Brain microvascular endothelial cell (primary cell): ENCODE measurements around the gene KMT5C.

Source experiments
- DNase-seq: peaks from one replicate; pipeline ENCODE4 v3.0.0-alpha.2; 2020
- H3K27ac ChIP-seq: fragments of 250-450 bp; sonication (Bioruptor Pico); 2 replicates; pipeline ENCODE4 v1.5.1; 2020; ENCODE audit warnings: mild to moderate bottlenecking, moderate library complexity
- H3K27me3 ChIP-seq: fragments of 250-450 bp; sonication (Bioruptor Pico); replicated peaks from 2 replicates; pipeline ENCODE4 v1.5.1; 2020; ENCODE audit warnings: mild to moderate bottlenecking
- H3K36me3 ChIP-seq: fragments of 250-450 bp; sonication (Bioruptor Pico); replicated peaks from 2 replicates; pipeline ENCODE4 v1.5.1; 2020; ENCODE audit warnings: mild to moderate bottlenecking
- H3K4me3 ChIP-seq: 2 replicates; pipeline ENCODE4 v1.5.1; 2011; ENCODE audit warnings: low read depth, mild to moderate bottlenecking, control low read depth, low read length, moderate library complexity
- in situ Hi-C: cut with HindIII; loops from 2 replicates; pipeline ENCODE4 v1.10.0; 2017; ENCODE audit warnings: low sequenced_read_pairs, low pct_ligation_motif_present
- TF ChIP-seq, protein P1 (sequence below): IDR thresholded peaks from 2 replicates; pipeline ENCODE4 v1.5.1; 2011; ENCODE audit warnings: low read depth, mild to moderate bottlenecking, moderate library complexity, low read length, control low read depth, inconsistent platforms; ENCODE audit errors: missing control alignments

KMT5C gene

DNA sequence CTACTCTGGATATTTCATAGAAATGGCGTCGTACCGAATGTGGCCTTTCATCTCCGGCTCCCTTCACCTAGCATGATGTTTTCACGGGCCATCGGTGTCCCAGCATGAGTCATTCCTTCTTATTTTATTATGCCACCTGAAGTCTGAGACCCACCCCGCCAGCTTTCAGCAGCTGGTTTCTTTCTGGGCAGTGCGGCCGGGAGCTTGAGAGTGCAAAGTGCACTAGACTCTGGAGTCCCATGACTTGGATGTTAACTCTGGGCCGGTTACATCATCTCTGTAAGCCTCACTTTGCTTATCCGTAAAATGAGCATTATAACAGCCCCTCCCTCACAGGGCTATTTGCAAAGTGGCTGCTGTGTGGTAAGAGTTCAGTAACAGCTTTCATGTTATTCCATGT, 5.8 kb upstream of the KMT5C start:
- no peak overlapping the region for H3K27ac ChIP-seq
- in situ Hi-C loops, result no loop called here
- TF ChIP-seq, protein P1, sequence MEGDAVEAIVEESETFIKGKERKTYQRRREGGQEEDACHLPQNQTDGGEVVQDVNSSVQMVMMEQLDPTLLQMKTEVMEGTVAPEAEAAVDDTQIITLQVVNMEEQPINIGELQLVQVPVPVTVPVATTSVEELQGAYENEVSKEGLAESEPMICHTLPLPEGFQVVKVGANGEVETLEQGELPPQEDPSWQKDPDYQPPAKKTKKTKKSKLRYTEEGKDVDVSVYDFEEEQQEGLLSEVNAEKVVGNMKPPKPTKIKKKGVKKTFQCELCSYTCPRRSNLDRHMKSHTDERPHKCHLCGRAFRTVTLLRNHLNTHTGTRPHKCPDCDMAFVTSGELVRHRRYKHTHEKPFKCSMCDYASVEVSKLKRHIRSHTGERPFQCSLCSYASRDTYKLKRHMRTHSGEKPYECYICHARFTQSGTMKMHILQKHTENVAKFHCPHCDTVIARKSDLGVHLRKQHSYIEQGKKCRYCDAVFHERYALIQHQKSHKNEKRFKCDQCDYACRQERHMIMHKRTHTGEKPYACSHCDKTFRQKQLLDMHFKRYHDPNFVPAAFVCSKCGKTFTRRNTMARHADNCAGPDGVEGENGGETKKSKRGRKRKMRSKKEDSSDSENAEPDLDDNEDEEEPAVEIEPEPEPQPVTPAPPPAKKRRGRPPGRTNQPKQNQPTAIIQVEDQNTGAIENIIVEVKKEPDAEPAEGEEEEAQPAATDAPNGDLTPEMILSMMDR, result no peak
- H3K36me3 ChIP-seq, result no peaks in the 10 kb centered on the region
- DNase-seq, result no peak
- no peak overlapping the region for H3K4me3 ChIP-seq
- H3K27me3 ChIP-seq, result no peaks in the 10 kb centered on the region

DNA sequence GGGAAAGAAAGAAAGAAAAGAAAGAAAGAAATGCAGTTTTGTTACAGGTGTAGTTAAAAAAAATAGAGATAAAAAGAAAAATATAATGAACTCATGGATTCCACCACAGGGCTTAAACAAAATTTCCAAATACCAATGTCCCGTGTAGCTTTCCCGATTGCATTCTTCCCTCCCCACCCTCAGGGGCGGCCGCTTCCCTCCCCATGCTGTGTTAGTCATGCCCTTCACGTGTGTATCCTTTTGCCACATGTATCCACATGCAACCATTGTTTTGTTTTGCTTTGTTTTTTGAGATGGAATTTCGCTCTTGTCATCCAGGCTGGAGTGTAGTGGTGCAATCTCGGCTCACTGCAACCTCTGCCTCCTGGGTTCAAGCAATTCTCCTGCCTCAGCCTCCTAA, 3.6 kb upstream of the KMT5C start:
- no peaks in the 10 kb centered on the region for H3K27me3 ChIP-seq
- no peaks in the 10 kb centered on the region for H3K36me3 ChIP-seq
- H3K27ac ChIP-seq, result no peak overlapping the region
- no peak for DNase-seq
- no peak overlapping the region for H3K4me3 ChIP-seq
- in situ Hi-C loops, result no loop called here
- TF ChIP-seq, protein P1, result no peak

DNA sequence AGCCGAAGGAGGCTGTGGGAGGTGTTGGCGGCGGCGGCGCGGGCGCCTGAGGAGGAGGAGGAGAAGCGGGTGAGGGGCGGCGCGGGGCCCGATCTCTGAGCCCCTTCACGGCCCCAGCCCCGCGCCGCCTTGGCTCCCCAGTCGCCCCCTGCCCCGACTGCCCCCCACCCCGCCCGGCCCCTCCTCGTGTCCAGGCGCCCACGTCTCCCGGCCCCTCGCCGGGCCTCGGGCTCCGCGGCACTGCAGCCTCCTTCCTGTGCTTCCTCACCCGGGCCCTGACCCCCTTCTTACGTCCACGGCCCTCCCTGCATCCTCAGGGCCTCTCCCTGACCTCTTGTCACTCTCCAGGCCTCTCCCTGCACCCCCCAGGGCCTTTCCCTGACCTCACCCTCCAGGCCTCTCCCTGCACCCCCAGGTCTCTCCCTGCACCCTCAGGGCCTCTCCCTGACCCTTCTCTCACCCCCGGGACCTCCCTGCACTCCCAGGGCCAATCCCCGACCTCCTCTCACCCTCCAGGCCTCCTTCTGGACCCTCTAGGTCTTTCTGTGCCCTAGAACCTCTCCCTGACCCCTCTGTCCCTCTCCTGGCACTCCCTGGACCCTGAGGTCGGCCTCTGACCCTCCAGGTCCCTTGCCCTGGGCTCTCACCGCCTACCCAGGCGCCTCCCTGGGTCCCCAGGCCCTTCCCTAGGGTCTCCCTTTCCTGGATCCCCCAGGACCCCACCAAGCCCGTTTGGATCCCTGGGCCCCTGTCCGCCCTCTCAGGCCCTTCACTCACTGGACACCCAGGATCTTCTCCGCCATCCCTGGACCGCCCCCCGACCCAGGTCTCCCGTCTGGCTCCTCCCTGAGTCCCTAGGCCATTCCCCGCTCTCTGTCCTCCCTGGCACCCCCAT, 460 bp downstream of the KMT5C start:
- peak overlapping the region; percentile 44 for H3K27ac ChIP-seq
- peak overlapping the region; percentile 69 for H3K4me3 ChIP-seq
- H3K36me3 ChIP-seq, result no peaks in the 10 kb centered on the region
- in situ Hi-C loops, result no loop called here
- TF ChIP-seq, protein P1, result no peak
- H3K27me3 ChIP-seq, result no peaks in the 10 kb centered on the region
- no peak for DNase-seq

- in situ Hi-C loops, result no loop called here
- Histone ChIP-seq H3K27ac (no peak overlapping the region), H3K27me3 (no peaks in the 10 kb centered on the region), H3K36me3 (no peaks in the 10 kb centered on the region), H3K4me3 (peak overlapping the region; percentile 69)
- DNase-seq, result no peak
- TF ChIP-seq, protein P1, result peak; percentile 48
Observed at GRCh38 chr19:55340784-55341147, 1.1 kb downstream of the KMT5C start.

DNA sequence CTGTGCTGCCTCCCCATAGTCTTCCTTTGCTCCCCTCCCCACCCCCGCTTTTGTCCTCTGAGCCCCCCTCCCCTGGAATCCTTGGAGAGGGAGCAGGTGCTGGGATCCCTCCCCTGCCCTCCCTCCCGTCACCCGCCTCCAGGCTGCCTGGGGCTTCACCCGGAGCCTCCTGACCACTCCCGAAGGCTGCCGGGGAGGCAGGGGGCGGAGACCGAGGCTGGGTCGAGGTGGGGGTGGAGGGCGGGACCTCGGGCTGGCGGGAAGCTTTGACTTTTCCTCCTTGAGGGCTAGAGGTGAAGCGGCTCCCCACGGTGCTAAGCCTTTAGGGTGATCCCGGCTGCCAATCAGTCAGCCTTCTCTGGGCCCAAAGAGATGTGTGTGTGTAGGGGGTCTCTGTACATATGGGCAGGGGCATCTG, 1.5 kb downstream of the KMT5C start:
- TF ChIP-seq, protein P1, result no peak
- Histone ChIP-seq H3K27me3 (no peaks in the 10 kb centered on the region), H3K27ac (no peak overlapping the region), H3K4me3 (peak overlapping the region; percentile 69), H3K36me3 (no peaks in the 10 kb centered on the region)
- in situ Hi-C loops, result no loop called here
- peak; percentile 19 for DNase-seq
